ENCODE results near the gene COX20. TPM values are rescaled to one million over a fixed set of nuclear protein-coding genes. Genes with fewer than 3 reads are reported as not detected.

COX20 gene
- total RNA-seq, 4 donors from 2014 or later = 19.4 to 43.2 (median 24.1) TPM

DNA sequence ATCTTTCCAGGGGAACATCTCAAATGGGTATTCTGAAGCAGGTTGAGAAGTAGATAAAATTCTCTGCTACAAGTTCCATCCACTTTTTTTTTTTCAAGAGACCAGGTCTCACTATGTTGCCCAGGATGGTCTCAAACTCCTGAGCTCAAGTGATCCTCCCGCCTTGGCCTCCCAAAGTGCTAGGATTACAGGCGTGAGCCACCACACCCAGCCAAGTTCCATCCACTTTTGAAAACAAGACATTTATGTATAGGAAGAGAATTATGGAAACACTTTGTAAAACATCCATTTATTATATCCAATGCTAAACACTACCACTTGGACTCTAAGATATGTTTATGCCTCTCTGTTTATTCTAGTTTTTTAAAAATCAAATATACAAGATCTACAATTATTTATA, 15.4 kb downstream of the COX20 start:
- ATAC-seq (ENCODE audit: low FRiP score) = no peak
- TF ChIP-seq, protein P1, sequence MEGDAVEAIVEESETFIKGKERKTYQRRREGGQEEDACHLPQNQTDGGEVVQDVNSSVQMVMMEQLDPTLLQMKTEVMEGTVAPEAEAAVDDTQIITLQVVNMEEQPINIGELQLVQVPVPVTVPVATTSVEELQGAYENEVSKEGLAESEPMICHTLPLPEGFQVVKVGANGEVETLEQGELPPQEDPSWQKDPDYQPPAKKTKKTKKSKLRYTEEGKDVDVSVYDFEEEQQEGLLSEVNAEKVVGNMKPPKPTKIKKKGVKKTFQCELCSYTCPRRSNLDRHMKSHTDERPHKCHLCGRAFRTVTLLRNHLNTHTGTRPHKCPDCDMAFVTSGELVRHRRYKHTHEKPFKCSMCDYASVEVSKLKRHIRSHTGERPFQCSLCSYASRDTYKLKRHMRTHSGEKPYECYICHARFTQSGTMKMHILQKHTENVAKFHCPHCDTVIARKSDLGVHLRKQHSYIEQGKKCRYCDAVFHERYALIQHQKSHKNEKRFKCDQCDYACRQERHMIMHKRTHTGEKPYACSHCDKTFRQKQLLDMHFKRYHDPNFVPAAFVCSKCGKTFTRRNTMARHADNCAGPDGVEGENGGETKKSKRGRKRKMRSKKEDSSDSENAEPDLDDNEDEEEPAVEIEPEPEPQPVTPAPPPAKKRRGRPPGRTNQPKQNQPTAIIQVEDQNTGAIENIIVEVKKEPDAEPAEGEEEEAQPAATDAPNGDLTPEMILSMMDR (IDR thresholded peaks at IDR 0.05) = no peak

DNA sequence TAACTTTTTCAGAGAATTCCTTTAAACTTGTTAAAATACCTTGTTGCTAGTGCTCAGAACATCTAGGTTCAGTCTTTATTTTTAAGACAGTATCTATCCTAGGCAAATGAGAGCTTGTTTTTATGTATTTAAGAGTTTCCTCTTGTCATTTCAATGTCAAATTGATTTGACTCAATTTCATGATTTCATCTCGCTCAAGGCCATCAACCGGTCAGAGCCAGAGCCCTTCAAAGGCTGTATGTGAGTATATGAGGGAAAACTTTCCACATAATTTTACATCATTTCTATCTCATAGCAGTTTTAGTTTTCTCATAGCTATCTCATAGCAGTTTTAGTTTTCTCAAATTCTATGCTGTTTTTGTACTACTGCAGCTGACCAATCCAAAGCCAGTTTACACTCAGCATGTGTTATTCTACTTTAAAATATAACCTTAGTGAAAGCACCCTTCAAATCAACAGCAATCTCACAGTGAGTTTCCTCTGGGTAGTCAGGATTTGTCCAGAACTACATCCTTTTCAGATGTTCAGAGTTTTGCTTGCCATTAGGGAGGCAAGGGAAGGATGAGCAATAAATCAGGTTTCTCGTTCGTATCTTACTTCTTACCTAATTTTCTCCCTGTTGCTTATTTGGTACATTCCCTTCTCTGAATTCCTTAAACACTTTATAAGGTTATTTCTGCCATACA, 16.2 kb downstream of the COX20 start:
- ATAC-seq (ENCODE audit: low FRiP score) = no peak
- TF ChIP-seq, protein P1 (IDR thresholded peaks at IDR 0.05) = no peak
- DNase-seq (ENCODE audit: low spot score) = no peak

More for the DNA sequence above, 15.4 kb downstream of the COX20 start:
- DNase-seq (ENCODE audit: low spot score) = no peak

DNA sequence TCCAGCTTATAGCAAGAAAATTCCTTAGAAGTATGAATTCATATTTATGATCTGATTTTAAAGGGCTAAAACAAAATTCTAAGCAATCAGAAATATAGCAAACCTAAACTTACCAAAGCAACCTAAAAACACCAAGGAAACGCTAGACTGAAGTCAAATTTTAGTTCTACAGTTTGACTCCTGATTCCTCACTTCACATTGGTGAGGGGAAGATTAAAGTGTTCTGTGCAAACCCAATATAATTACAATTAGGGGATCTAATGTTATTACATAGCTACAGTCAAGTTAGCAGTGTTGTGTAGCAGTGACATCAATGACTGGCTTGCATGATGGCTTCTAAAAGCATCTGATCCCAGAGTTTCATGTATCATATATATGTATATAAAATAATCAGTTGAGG, 17.2 kb downstream of the COX20 start:
- TF ChIP-seq, protein P1 (IDR thresholded peaks at IDR 0.05) = no peak
- no peak for ATAC-seq (ENCODE audit: low FRiP score)
- DNase-seq (ENCODE audit: low spot score) = no peak

DNA sequence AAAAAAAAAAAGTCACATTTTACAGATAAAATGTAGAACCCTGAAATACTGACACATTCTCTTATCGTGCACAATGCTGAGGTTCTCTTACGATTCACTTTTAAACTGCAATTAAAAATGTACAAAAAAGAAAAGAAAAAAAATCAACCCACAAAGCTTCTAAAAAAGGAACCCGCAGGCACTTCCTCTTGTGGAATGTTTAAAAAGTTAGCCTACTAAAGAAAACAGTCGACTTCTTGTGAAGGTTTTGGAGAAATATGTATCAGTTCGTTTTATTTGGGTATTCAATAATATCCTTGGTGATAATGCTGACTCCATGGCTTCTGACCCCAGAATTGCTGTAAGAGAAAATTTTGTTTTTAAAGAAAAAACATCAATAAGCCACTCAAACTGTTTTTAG, 18.7 kb downstream of the COX20 start:
- TF ChIP-seq, protein P1 (IDR thresholded peaks at IDR 0.05) = no peak
- DNase-seq (ENCODE audit: low spot score) (no peak), ATAC-seq (ENCODE audit: low FRiP score) (no peak)

DNA sequence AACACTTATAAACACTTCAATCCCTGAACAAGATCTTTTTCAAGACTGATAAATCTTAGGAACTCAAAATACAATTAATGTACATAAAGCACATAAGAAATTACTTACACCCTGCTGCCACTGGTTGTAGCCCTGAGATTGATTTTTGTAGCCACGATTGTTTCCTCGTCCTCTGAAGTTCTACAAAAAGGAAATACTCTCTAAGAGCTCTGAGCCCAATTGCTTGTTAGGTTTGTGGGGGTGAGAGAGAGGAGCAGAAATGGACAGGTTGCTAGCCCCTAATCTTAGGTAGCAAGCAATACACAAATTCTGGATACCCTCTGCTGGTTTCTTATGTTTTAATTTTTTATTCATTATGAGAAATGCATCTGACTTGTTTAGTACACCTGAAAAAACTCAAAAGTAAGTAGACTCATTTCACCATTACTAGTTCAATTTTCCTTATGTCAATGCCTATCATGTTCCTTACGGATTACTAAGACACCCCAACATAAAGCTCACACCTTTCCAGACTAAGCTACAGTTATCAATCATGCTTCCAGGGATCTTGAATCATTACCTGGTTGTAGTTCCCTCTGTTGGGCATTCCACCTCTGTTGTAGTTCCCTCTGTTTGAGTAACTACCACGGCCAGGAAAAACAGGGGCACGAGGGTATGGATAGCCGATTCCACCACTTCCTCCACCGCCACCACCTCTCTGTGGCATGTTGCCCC, 19.6 kb downstream of the COX20 start:
- DNase-seq (ENCODE audit: low spot score) (no peak), ATAC-seq (ENCODE audit: low FRiP score) (no peak)
- TF ChIP-seq, protein P1 (IDR thresholded peaks at IDR 0.05) = no peak

DNA sequence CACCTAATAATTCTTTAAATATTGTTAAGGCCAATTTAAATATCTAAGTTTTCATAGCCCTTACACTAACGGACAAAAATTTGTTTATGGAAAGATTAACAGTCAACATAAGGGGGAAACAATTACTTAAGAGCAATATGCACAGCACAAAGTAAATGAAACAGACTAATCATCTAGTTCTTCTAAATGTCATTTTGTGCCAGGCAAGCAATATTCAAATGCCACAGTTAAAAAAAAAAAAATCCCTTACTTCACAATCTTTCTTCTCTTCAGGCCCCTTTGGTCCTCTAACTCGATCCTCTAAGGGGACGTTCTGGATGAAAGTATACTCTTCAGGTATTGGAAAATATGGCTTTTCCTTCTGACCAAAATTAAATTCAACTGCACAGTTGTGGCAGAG, 22.3 kb downstream of the COX20 start:
- TF ChIP-seq, protein P1 (IDR thresholded peaks at IDR 0.05) = no peak
- DNase-seq (ENCODE audit: low spot score) = no peak
- ATAC-seq (ENCODE audit: low FRiP score) = no peak

DNA sequence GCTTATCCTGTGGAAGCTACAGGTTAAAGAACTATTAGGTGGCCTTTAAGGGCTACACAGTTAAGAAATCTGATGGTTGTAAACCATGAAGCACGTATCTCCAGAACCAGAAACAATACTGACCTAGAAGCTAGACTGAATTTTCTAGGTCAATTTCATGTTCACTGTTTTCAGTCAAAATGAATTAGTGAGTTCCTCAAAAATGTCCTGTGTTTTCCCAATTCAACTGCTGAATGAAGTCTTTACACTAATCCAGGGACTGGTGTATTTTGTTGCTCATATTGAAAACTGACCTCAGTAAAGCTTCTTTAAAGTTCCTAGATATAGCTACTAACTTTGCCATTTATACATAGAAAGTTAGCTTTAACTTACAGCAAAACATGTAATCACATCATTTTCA, 22.9 kb downstream of the COX20 start:
- ATAC-seq (ENCODE audit: low FRiP score) (no peak), DNase-seq (ENCODE audit: low spot score) (no peak)
- TF ChIP-seq, protein P1 (IDR thresholded peaks at IDR 0.05) = no peak
